Measurements from ENCODE around the gene CTSE.

CTSE gene

GRCh38 chr1:206062464-206062863 is 38.8 kb upstream of the CTSE start:
- peaks cover 7% of the 10 kb centered on the region for H3K36me3 ChIP-seq (ENCODE audit: low read length)
- H2AFZ ChIP-seq (ENCODE audit: low read depth, low read length, severe bottlenecking), result no peak overlapping the region
- H3K27me3 ChIP-seq (ENCODE audit: low read length), result no peaks in the 10 kb centered on the region
- peaks cover 15% of the 10 kb centered on the region; the same call in 1 of the 2 replicates for H3F3A ChIP-seq (ENCODE audit: insufficient read depth)
- no peak for TF ChIP-seq CTCF (IDR thresholded peaks at IDR 0.05; ENCODE audit: insufficient read depth, low read length, poor library complexity, severe bottlenecking)
- TF ChIP-seq EZH2phosphoT487 (conservative IDR thresholded peaks at IDR 0.05; ENCODE audit: low read length), result no peak
- no peaks in the 10 kb centered on the region for H3K9me2 ChIP-seq (replicated peaks; ENCODE audit: insufficient read depth, low read length)
- H3K27ac ChIP-seq (ENCODE audit: low read depth, low read length), result no peak overlapping the region
- H3K9me3 ChIP-seq (ENCODE audit: insufficient read depth, low read length), result no peaks in the 10 kb centered on the region
- peaks cover 33% of the 10 kb centered on the region for H3K79me2 ChIP-seq (ENCODE audit: insufficient read depth, low read length)
- no peaks in the 10 kb centered on the region for H4K20me1 ChIP-seq (ENCODE audit: low read depth, low read length)
- H3K4me3 ChIP-seq (ENCODE audit: insufficient read depth, low read length, poor library complexity, severe bottlenecking), result no peak overlapping the region
- H3K4me2 ChIP-seq (ENCODE audit: low read depth, low read length, poor library complexity, severe bottlenecking), result no peak overlapping the region
- no peak overlapping the region for H3K9ac ChIP-seq (ENCODE audit: low read length)

DNA sequence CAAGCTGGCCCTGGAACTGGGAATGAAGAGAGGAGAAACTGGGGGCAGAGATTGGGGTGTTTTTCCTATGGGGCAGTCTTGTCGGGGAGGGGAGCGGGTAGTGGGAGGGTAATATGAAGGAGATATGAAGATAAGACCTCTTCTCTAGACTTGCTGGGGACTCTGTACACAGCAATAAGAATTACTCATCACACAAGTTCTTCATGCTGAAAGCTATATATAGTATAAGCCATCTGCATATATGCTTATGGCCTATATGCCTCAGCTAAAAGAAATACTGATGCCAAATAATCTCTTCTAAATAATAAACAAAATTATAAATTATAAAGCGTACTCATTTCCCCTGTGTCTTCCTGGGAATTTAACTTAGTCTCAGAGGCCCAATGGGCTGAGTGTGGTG is 37.1 kb upstream of the CTSE start:
- Histone ChIP-seq H3K27ac (ENCODE audit: low read depth, low read length) (no peak overlapping the region), H3K27me3 (ENCODE audit: low read length) (no peaks in the 10 kb centered on the region), H3K79me2 (ENCODE audit: insufficient read depth, low read length) (peaks cover 48% of the 10 kb centered on the region), H4K20me1 (ENCODE audit: low read depth, low read length) (no peaks in the 10 kb centered on the region), H3F3A (ENCODE audit: insufficient read depth) (peaks cover 14% of the 10 kb centered on the region; the same call in 1 of the 2 replicates), H3K4me3 (ENCODE audit: insufficient read depth, low read length, poor library complexity, severe bottlenecking) (no peak overlapping the region), H3K36me3 (ENCODE audit: low read length) (peaks cover 7% of the 10 kb centered on the region), H2AFZ (ENCODE audit: low read depth, low read length, severe bottlenecking) (no peak overlapping the region), H3K4me2 (ENCODE audit: low read depth, low read length, poor library complexity, severe bottlenecking) (no peak overlapping the region), H3K9ac (ENCODE audit: low read length) (no peak overlapping the region), H3K9me2 (replicated peaks; ENCODE audit: insufficient read depth, low read length) (no peaks in the 10 kb centered on the region), H3K9me3 (ENCODE audit: insufficient read depth, low read length) (no peaks in the 10 kb centered on the region)
- TF ChIP-seq CTCF (IDR thresholded peaks at IDR 0.05; ENCODE audit: insufficient read depth, low read length, poor library complexity, severe bottlenecking) (no peak), EZH2phosphoT487 (conservative IDR thresholded peaks at IDR 0.05; ENCODE audit: low read length) (no peak)

DNA sequence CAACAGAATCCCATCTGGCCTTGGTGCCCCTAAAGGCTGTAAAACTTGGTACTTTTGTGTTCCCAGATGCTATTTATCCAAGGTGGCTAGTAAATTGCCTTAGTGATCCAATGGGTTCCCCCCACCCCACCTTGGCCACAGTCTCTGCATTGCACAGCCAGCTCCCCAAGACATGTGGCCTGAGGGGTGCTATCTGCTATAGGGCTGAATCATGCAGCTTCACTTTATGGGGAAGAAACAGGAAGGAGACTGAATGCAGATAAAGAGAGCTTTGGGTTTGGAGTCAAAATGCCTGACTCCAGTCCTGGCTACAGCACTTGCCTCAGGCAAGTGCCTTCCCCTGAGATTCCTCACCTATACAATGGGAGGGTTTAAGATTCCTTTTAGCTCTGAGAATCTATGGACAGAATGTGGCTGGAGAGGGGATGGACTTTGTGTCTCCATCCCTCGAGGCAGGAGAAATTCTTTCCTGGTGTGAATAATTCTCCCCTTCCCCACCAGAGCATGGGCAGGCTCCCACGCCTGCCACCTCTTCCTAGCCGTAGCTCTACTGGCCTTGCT is 35.7 kb upstream of the CTSE start:
- Histone ChIP-seq H3K27me3 (ENCODE audit: low read length) (no peaks in the 10 kb centered on the region), H3K27ac (ENCODE audit: low read depth, low read length) (no peak overlapping the region), H2AFZ (ENCODE audit: low read depth, low read length, severe bottlenecking) (no peak overlapping the region), H3K4me2 (ENCODE audit: low read depth, low read length, poor library complexity, severe bottlenecking) (no peak overlapping the region), H4K20me1 (ENCODE audit: low read depth, low read length) (no peaks in the 10 kb centered on the region), H3K9me2 (replicated peaks; ENCODE audit: insufficient read depth, low read length) (no peaks in the 10 kb centered on the region), H3K9ac (ENCODE audit: low read length) (no peak overlapping the region), H3K36me3 (ENCODE audit: low read length) (peaks cover 7% of the 10 kb centered on the region), H3K79me2 (ENCODE audit: insufficient read depth, low read length) (peaks cover 53% of the 10 kb centered on the region), H3K9me3 (ENCODE audit: insufficient read depth, low read length) (no peaks in the 10 kb centered on the region), H3F3A (ENCODE audit: insufficient read depth) (peaks cover 14% of the 10 kb centered on the region; the same call in 1 of the 2 replicates), H3K4me3 (ENCODE audit: insufficient read depth, low read length, poor library complexity, severe bottlenecking) (no peak overlapping the region)
- TF ChIP-seq CTCF (IDR thresholded peaks at IDR 0.05; ENCODE audit: insufficient read depth, low read length, poor library complexity, severe bottlenecking) (no peak), EZH2phosphoT487 (conservative IDR thresholded peaks at IDR 0.05; ENCODE audit: low read length) (no peak)

All from SU-DHL-6 (cell line).